Epithelial cell of esophagus (primary cell): ENCODE results near the gene IL1RAP.

Experiments used
- DNase-seq: peaks from one replicate; pipeline ENCODE4 v3.0.0; 2010; ENCODE audit warnings: low read depth
- H3K4me3 ChIP-seq: 2 replicates; pipeline ENCODE4 v1.5.1; 2011; ENCODE audit warnings: mild to moderate bottlenecking, low read length, control low read depth
- TF ChIP-seq, protein P1 (sequence below): IDR thresholded peaks from 2 replicates; pipeline ENCODE4 v1.5.1; 2011; ENCODE audit warnings: low read depth, mild to moderate bottlenecking, low read length, control low read depth, inconsistent platforms; ENCODE audit not compliant: insufficient read depth; ENCODE audit errors: missing control alignments

Gene IL1RAP

GRCh38 chr3:190615060-190615384 is 101.1 kb downstream of the IL1RAP start:
- no peak for DNase-seq
- no peak overlapping the region for H3K4me3 ChIP-seq
- TF ChIP-seq, protein P1, sequence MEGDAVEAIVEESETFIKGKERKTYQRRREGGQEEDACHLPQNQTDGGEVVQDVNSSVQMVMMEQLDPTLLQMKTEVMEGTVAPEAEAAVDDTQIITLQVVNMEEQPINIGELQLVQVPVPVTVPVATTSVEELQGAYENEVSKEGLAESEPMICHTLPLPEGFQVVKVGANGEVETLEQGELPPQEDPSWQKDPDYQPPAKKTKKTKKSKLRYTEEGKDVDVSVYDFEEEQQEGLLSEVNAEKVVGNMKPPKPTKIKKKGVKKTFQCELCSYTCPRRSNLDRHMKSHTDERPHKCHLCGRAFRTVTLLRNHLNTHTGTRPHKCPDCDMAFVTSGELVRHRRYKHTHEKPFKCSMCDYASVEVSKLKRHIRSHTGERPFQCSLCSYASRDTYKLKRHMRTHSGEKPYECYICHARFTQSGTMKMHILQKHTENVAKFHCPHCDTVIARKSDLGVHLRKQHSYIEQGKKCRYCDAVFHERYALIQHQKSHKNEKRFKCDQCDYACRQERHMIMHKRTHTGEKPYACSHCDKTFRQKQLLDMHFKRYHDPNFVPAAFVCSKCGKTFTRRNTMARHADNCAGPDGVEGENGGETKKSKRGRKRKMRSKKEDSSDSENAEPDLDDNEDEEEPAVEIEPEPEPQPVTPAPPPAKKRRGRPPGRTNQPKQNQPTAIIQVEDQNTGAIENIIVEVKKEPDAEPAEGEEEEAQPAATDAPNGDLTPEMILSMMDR = no peak

- DNase-seq = no peak
- H3K4me3 ChIP-seq = no peak overlapping the region
- TF ChIP-seq, protein P1 = no peak
Observed at GRCh38 chr3:190615607-190616006, 101.7 kb downstream of the IL1RAP start.

- DNase-seq = no peak
- no peak overlapping the region for H3K4me3 ChIP-seq
- TF ChIP-seq, protein P1 = no peak
Observed at GRCh38 chr3:190616637-190617036, 102.8 kb downstream of the IL1RAP start.

DNA sequence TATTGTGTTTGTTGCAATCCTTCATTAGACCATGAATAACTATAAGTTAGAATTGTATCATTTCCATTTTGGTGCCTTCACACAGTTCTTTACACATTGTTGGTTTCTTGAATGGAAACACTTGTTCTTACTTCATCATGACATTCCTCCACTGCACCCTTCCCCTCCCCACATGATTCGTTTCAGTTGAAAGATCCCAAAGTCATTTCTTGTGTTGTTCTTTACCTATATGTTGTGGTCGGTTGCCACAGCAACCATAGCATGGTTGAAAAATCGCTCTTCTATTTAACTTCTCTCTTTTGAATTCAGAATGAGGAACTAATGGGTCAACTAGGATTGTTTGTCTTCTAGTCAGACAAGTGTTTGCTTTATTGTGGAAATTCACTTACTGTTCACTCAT is 103.3 kb downstream of the IL1RAP start:
- TF ChIP-seq, protein P1 = no peak
- DNase-seq = peak; percentile 20
- H3K4me3 ChIP-seq = no peak overlapping the region

- TF ChIP-seq, protein P1 = no peak
- H3K4me3 ChIP-seq = no peak overlapping the region
- DNase-seq = no peak
Observed at GRCh38 chr3:190618330-190619030, 104.6 kb downstream of the IL1RAP start.

DNA sequence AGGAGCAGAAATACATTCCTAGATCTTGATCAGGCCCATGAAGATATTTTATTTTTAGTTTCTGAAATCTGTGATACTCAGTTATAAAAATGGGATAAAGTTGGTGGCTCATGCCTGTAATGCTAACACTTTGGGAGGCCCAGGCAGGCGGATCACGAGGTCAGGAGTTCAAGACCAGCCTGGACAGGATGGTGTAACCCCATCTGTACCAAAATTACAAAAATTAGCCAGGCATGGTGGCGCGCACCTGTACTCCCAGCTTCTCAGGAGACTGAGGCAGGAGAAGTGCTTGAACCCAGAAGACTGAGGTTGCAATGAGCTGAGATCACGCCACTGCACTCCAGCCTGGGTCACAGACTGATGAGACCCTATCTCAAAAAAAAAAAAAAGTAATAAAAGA is 105.5 kb downstream of the IL1RAP start:
- no peak for DNase-seq
- TF ChIP-seq, protein P1 = no peak
- H3K4me3 ChIP-seq = no peak overlapping the region

GRCh38 chr3:190619761-190620160 is 105.9 kb downstream of the IL1RAP start:
- no peak for DNase-seq
- H3K4me3 ChIP-seq = no peak overlapping the region
- TF ChIP-seq, protein P1 = no peak
